GM19372 (cell line): ENCODE results near the gene CUEDC1.
"Not testable (repeated sequence)": the region's sequence is repeated elsewhere in the genome, so short reads cannot be mapped to it uniquely, and the experiment has no call there.

Experiments used
- ATAC-seq: cut with Tn5 transposase; IDR thresholded peaks from one replicate; pipeline ENCODE4 v1.9.1; 2021; ENCODE audit warnings: mild to moderate bottlenecking, low read depth, moderate library complexity; ENCODE audit not compliant: unreplicated experiment

Gene CUEDC1

GRCh38 chr17:57985675-57985974, 30.4 kb upstream of the CUEDC1 start:
- no peak for ATAC-seq

GRCh38 chr17:57984936-57985674, 29.9 kb upstream of the CUEDC1 start:
- ATAC-seq, result no peak

GRCh38 chr17:57984261-57984890, 29.2 kb upstream of the CUEDC1 start:
- no peak for ATAC-seq

- ATAC-seq, result no peak
Measured at GRCh38 chr17:57983446-57983845, 28.2 kb upstream of the CUEDC1 start.

GRCh38 chr17:57982452-57983170, 27.4 kb upstream of the CUEDC1 start:
- no peak for ATAC-seq

- no peak for ATAC-seq
Measured at GRCh38 chr17:57980522-57980921, 25.3 kb upstream of the CUEDC1 start.

- no peak for ATAC-seq
Measured at GRCh38 chr17:57979076-57979475, 23.9 kb upstream of the CUEDC1 start.

- ATAC-seq, result no peak
Measured at GRCh38 chr17:57976594-57976993, 21.4 kb upstream of the CUEDC1 start.

GRCh38 chr17:57975044-57975443, 19.8 kb upstream of the CUEDC1 start:
- no peak for ATAC-seq

- ATAC-seq, result not testable (repeated sequence)
Measured at GRCh38 chr17:57974053-57974824, 19.0 kb upstream of the CUEDC1 start.

GRCh38 chr17:57972151-57972550, 16.9 kb upstream of the CUEDC1 start:
- no peak for ATAC-seq

GRCh38 chr17:57971572-57971971, 16.4 kb upstream of the CUEDC1 start:
- no peak for ATAC-seq

- ATAC-seq, result no peak
Measured at GRCh38 chr17:57970710-57971109, 15.5 kb upstream of the CUEDC1 start.

GRCh38 chr17:57968456-57968855, 13.2 kb upstream of the CUEDC1 start:
- ATAC-seq, result no peak

- no peak for ATAC-seq
Measured at GRCh38 chr17:57966875-57967274, 11.7 kb upstream of the CUEDC1 start.

GRCh38 chr17:57966246-57966645, 11.0 kb upstream of the CUEDC1 start:
- no peak for ATAC-seq

GRCh38 chr17:57965521-57966160, 10.4 kb upstream of the CUEDC1 start:
- ATAC-seq, result no peak

GRCh38 chr17:57963149-57963511, 7.9 kb upstream of the CUEDC1 start:
- no peak for ATAC-seq

- no peak for ATAC-seq
Measured at GRCh38 chr17:57962279-57963148, 7.3 kb upstream of the CUEDC1 start.

- ATAC-seq, result no peak
Measured at GRCh38 chr17:57959929-57960328, 4.7 kb upstream of the CUEDC1 start.
